Measurements from ENCODE around the gene MRAS.

DNA sequence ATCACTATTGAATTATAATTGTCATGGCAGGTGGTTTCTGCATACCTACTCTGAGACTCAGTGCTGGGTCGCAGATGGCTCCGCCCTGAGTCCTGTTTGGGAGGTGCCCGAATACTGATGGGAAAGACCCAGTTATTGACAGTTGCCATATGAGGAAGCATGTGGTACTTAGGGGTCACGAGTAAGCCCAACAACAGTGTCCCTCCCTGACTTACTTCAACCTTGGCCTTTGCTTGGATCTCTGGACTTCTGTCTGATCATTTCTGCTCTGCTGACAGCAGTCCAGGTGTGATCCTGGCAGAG lies 16.8 kb downstream of the MRAS start:
- no peak for TF ChIP-seq POLR2A (IDR thresholded peaks at IDR 0.05)
- TF ChIP-seq, protein P1, sequence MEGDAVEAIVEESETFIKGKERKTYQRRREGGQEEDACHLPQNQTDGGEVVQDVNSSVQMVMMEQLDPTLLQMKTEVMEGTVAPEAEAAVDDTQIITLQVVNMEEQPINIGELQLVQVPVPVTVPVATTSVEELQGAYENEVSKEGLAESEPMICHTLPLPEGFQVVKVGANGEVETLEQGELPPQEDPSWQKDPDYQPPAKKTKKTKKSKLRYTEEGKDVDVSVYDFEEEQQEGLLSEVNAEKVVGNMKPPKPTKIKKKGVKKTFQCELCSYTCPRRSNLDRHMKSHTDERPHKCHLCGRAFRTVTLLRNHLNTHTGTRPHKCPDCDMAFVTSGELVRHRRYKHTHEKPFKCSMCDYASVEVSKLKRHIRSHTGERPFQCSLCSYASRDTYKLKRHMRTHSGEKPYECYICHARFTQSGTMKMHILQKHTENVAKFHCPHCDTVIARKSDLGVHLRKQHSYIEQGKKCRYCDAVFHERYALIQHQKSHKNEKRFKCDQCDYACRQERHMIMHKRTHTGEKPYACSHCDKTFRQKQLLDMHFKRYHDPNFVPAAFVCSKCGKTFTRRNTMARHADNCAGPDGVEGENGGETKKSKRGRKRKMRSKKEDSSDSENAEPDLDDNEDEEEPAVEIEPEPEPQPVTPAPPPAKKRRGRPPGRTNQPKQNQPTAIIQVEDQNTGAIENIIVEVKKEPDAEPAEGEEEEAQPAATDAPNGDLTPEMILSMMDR (IDR thresholded peaks at IDR 0.05), result no peak
